Gastroesophageal sphincter (tissue), 3 donors: ENCODE measurements around the gene GRHL3.

Experiments used
- CTCF ChIP-seq, 4 experiments: fragments of 200-600 bp in 2 of 4; fragments of 450-650 bp in 2 of 4; sonication (generic) in 1 of 4; IDR thresholded peaks; one replicate each; pipeline ENCODE4 v1.5.1; 2017 to 2019; ENCODE audit warnings: antibody characterized with exemption in 4 of 4, mild to moderate bottlenecking in 2 of 4, moderate library complexity in 2 of 4
- POLR2A ChIP-seq, 2 donors: fragments of 450-650 bp; IDR thresholded peaks; one replicate each; pipeline ENCODE4 v1.6.1; 2017; ENCODE audit warnings: antibody characterized with exemption in 2 of 2, mild to moderate bottlenecking in 2 of 2, moderate library complexity in 1 of 2

GRCh38 chr1:24304763-24305162, 14.4 kb upstream of the GRHL3 start:
- TF ChIP-seq CTCF (IDR thresholded peaks at IDR 0.05) = no peak
- no peak for TF ChIP-seq POLR2A (IDR thresholded peaks at IDR 0.05)
